GM18909 (cell line): ENCODE results near the gene DNAJC10.
"Not testable (repeated sequence)": the region's sequence is repeated elsewhere in the genome, so short reads cannot be mapped to it uniquely, and the experiment has no call there.

Experiments used
- ATAC-seq: cut with Tn5 transposase; IDR thresholded peaks from one replicate; pipeline ENCODE4 v1.9.1; 2021; ENCODE audit warnings: mild to moderate bottlenecking; ENCODE audit not compliant: unreplicated experiment, poor library complexity

DNAJC10 gene

GRCh38 chr2:182715892-182716649, at the start of gene DNAJC10:
Gene DNAJC10, plus strand, starts transcription at chr2:182716257. Its CDS starts 1,830 bp downstream, at chr2:182718087.
- ATAC-seq = peak; percentile 86

- ATAC-seq = peak; percentile 87
Observed at GRCh38 chr2:182666674-182667314, 49.3 kb upstream of the DNAJC10 start.

GRCh38 chr2:182667315-182667695, 48.8 kb upstream of the DNAJC10 start:
- peak; percentile 36 for ATAC-seq

GRCh38 chr2:182668671-182669070, 47.4 kb upstream of the DNAJC10 start:
- ATAC-seq = no peak

GRCh38 chr2:182672466-182673165, 43.4 kb upstream of the DNAJC10 start:
- no peak for ATAC-seq

GRCh38 chr2:182680837-182681236, 35.2 kb upstream of the DNAJC10 start:
- no peak for ATAC-seq

- ATAC-seq = no peak
Observed at GRCh38 chr2:182682210-182682609, 33.8 kb upstream of the DNAJC10 start.

- no peak for ATAC-seq
Observed at GRCh38 chr2:182685559-182685958, 30.5 kb upstream of the DNAJC10 start.

- not testable (repeated sequence) for ATAC-seq
Observed at GRCh38 chr2:182686763-182687162, 29.3 kb upstream of the DNAJC10 start.

GRCh38 chr2:182694189-182694588, 21.9 kb upstream of the DNAJC10 start:
- no peak for ATAC-seq

- no peak for ATAC-seq
Observed at GRCh38 chr2:182695776-182696175, 20.3 kb upstream of the DNAJC10 start.

GRCh38 chr2:182698671-182699070, 17.4 kb upstream of the DNAJC10 start:
- ATAC-seq = no peak

- ATAC-seq = no peak
Observed at GRCh38 chr2:182705761-182706160, 10.3 kb upstream of the DNAJC10 start.

- no peak for ATAC-seq
Observed at GRCh38 chr2:182706751-182707150, 9.3 kb upstream of the DNAJC10 start.

GRCh38 chr2:182713601-182714000, 2.5 kb upstream of the DNAJC10 start:
- no peak for ATAC-seq

GRCh38 chr2:182715121-182715891, 751 bp upstream of the DNAJC10 start:
- ATAC-seq = no peak

- peak; percentile 3 for ATAC-seq
Observed at GRCh38 chr2:182716650-182716979, 558 bp downstream of the DNAJC10 start.

GRCh38 chr2:182717416-182717815, 1.4 kb downstream of the DNAJC10 start:
- peak; percentile 43 for ATAC-seq

GRCh38 chr2:182717816-182718215, 1.8 kb downstream of the DNAJC10 start:
- ATAC-seq = no peak

GRCh38 chr2:182718459-182718858, 2.4 kb downstream of the DNAJC10 start:
- no peak for ATAC-seq

- ATAC-seq = not testable (repeated sequence)
Observed at GRCh38 chr2:182719116-182719515, 3.1 kb downstream of the DNAJC10 start.
